Transverse colon (tissue), 3 donors: ENCODE measurements around the gene AREG.

ENCODE experiments used
- CTCF ChIP-seq, 5 experiments: fragments of 200-600 bp in 3 of 5; fragments of 450-650 bp in 2 of 5; sonication (generic) in 3 of 5; IDR thresholded peaks; 1 replicate in 2 of 5; 2 replicates in 3 of 5; pipeline ENCODE4 v1.5.1; 2016 to 2017; ENCODE audit warnings: antibody characterized with exemption in 5 of 5, inconsistent platforms in 3 of 5, mild to moderate bottlenecking in 2 of 5, moderate library complexity in 1 of 5
- POLR2A ChIP-seq: fragments of 450-650 bp; IDR thresholded peaks from one replicate; pipeline ENCODE4 v1.6.1; 2016; ENCODE audit warnings: antibody characterized with exemption, mild to moderate bottlenecking, moderate library complexity

GRCh38 chr4:74426101-74426500 lies 18.8 kb upstream of the AREG start:
- TF ChIP-seq CTCF (IDR thresholded peaks at IDR 0.05) (no peak), POLR2A (no peak)
